Daoy (cell line): ENCODE data around the gene NDUFS8. TPM values are rescaled to one million over a fixed set of nuclear protein-coding genes. Genes with fewer than 3 reads are reported as not detected.
"Not testable (repeated sequence)": the region's sequence is repeated elsewhere in the genome, so short reads cannot be mapped to it uniquely, and the experiment has no call there.

Source experiments
- DNase-seq: peaks from one replicate; pipeline ENCODE4 v3.0.0-alpha.2; 2015; ENCODE audit warnings: low read depth
- total RNA-seq: library from RNA; depleted of rRNA; stranded (reverse); fragments of >200 nt; shearing (Covaris generic); gene quantifications from 2 replicates; pipeline ENCODE4 v1.2.3, GENCODE V29; 2014; rRNA removed

NDUFS8 gene
- total RNA-seq = 202 and 241 TPM in 2 replicates

GRCh38 chr11:68030318-68031143, at the start of gene NDUFS8:
NDUFS8 (plus strand) TSS chr11:68030681; CDS start chr11:68032152, 1,471 bp downstream.
- peak; percentile 96 for DNase-seq

DNA sequence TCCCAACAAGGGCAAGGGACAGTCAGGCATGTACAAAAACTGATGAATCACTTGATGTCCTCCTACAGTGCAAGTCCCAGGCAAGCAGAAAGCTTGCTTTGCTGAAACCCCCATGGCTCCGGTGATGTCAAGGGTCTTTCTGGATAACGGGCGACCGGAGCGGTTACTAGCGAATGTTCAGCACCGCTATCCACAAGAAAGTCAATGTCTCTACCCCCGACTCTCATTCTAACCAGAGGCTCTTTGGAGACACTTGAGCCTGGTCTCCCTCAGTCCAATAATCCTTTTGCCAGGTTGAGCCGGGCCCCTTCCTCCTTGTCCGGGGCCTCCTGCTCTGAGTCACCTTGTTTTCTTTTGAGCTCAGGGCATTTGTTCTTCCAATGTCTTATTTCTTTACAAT, 49.3 kb upstream of the NDUFS8 start:
- DNase-seq = not testable (repeated sequence)

- DNase-seq = not testable (repeated sequence)
Measured at GRCh38 chr11:67982255-67982857, 48.1 kb upstream of the NDUFS8 start.

DNA sequence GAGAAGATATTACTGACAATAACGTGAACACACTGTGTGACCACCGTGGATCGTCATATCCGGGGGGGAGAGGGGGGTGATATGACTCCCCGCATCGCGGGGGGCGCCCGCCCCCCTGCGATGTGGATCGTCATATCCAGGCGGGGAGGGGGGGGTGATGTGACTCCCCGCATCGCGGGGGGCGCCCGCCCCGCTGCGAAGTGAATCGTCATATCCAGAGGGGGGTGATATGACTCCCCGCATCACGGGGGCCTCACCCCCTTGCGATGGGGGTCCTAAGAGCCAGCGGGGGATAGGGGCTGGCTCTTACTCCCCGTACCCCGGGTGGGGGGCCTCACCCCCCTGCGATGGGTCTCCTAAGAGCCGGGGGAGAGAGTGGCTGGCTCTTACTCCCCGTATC, 46.5 kb upstream of the NDUFS8 start:
- peak; percentile 21 for DNase-seq

GRCh38 chr11:67985302-67985701, 45.2 kb upstream of the NDUFS8 start:
- not testable (repeated sequence) for DNase-seq

DNA sequence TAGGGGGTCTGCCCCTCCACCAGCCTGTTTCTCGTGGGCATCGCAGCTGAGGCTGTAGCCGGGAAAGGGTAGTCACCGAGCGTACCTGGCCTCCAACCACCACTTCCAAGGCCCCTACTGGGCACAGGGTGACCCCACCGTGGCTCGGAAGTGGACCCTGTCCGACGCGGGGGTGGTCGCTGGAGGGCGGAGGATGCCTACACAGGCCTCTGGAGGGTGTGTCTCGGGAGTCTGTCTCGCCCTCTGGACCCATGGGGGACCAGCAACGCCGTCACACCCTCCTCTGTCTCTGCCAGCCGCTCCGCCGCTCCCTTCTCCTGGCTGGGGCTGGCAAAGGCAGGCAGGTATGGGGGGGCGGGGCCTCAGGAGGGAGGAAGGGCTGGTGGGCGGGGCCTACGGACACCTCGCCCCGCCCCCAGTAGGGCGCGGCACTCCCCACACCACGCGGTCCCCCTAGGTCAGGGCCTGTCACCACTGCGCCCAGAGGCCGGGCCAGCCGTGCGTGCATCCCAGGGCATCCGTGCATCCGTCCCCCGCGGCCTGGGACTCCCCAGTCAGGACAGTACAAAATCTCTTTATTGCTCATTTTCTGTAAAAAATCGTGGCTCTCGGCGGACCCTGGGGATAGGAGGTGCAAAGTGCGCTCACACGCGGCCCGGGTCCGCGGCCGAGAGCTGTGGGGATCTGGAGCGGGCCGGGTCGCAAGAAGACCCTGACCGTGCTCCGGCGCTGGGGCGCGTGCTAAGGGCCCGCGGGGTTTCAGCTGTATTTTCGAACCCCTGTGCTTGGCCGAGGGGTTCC, 39.7 kb upstream of the NDUFS8 start:
- peak; percentile 36 for DNase-seq

GRCh38 chr11:67991347-67992121, 38.9 kb upstream of the NDUFS8 start:
- not testable (repeated sequence) for DNase-seq

DNA sequence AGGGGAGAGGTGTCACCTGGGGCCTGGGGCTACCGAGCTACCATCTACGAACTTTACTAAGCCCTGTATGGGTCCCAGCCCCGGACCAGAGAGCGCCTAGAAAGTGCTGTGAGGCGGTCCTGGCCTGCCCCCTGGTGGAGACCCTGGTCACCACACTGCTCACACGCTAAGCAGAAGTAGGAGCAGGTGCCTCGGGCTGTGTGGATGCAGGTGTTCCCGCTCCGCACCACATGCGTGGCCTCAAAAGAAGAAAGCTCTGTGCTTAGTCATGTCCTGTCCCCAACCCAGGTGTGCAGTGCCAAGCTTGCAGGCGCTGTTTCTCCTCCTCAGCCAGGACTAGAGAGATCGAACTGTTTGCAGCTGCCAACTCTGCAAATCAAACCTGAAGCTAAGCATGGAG, 36.7 kb upstream of the NDUFS8 start:
- DNase-seq = peak; percentile 25

- DNase-seq = not testable (repeated sequence)
Measured at GRCh38 chr11:67994387-67994786, 36.1 kb upstream of the NDUFS8 start.

DNA sequence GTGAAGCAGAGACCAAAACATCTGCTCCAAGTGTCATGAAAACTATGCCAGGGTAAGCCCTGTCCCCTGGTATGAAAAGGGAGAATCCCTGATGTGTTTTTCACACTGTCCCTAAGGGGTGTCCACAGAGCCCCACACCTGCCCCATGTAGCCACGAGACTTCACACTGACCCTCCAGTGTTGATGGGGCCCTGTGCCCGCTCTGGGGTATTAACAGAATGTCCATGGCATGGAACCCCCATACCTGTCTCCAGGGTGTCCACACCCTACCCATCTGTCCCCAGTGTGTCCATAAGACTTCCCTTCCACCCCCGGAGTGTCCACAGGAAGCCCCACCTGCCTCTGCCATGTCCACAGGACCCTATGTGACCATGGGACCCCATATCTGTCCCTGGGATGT, 35.4 kb upstream of the NDUFS8 start:
- not testable (repeated sequence) for DNase-seq

DNA sequence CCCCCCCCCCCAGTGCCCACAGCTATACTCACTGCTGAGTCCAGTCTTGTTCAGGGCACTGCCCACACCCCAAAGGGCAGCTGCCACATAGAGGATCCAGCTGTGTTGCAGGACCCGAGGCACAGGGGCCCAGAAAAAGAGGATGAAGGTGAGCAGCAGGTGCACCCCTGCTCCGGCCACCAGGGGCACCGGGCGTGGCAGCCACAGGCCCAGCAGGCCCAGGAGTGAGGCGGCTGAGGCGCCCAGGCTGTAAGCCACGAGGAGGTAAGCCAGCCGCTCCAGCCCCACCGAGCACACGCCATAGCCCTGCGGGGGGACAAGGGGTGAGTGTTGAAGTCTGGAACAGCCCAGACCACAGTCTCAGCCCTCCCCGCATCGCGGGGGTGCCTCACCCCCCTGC, 34.9 kb upstream of the NDUFS8 start:
- not testable (repeated sequence) for DNase-seq

- DNase-seq = no peak
Measured at GRCh38 chr11:67996051-67996450, 34.4 kb upstream of the NDUFS8 start.

- DNase-seq = peak; percentile 59
Measured at GRCh38 chr11:67996622-67997474, 33.6 kb upstream of the NDUFS8 start.

GRCh38 chr11:67997475-67997921, 33.0 kb upstream of the NDUFS8 start:
- no peak for DNase-seq

DNA sequence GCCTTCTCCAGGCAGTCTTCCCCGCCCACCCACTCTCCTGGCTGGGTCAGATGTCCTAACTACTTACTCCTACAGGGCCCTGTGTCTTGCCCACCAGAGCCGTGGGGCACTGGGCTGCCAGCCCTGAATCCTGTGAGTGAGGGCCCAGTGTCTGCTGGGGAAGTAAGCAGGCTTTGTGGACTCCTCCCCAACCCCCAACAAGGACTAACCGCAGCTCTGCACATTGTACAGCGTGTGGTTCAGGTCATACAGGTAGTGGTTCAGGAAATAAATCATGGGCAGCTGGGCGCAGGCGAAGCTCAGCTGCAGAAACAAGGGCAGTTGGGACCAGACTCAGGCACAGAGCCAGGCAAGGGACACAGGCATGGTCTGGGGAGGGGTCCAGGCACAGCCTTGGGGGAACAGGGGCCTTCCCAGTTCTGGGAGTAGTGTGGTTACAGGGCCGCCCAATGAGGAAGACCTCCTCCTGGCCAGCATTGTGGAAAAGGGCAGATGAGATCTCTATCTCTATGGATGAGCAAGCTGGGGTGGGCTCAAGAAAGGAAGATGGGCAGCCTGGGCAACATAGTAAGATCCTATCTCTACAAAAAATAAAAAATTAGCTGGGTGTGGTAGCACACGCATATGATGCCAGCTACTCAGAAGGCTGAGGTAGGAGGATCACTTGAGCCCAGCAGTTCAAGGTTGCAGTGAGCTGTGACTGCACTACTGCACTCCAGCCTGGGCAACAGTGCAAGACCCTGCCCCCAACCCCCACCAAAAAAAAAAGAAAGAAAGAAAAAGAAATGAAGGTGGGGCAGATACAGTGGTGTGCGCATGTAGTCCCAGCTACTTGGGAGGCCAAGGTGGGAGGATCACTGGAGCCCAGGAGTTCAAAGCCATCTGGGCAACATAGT, 32.1 kb upstream of the NDUFS8 start:
- DNase-seq = no peak

- DNase-seq = no peak
Measured at GRCh38 chr11:67999201-67999629, 31.3 kb upstream of the NDUFS8 start.

- DNase-seq = no peak
Measured at GRCh38 chr11:67999704-68000103, 30.8 kb upstream of the NDUFS8 start.

- DNase-seq = no peak
Measured at GRCh38 chr11:68002575-68002937, 27.9 kb upstream of the NDUFS8 start.
